ENCODE results near the gene LIN7C.

The LIN7C gene

DNA sequence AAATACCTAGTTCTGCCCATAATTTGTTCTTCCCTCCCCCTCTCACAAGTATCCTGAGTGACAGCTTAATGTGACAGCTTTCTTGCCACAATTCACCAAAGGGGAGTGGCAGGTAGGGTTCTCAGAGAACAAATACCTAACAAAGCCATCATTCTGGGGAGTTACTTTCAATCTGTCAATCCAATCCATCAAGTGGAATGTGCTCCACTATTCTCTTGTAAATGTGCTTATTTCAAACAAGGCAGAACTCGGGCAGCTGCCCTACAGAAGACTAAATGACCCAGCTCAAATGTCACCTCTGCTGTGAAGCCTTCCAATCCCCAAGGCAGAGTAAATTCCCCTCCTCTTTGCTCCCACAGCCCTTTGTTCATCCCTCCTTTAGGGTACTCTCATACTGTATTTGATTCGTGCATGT, 61.8 kb downstream of the LIN7C start:
- DNase-seq: no peak

All from C1 segment of cervical spinal cord (tissue), 14 donors.